Measurements from ENCODE around the gene HMGXB4. TPM values are rescaled to one million over a fixed set of nuclear protein-coding genes. Genes with fewer than 3 reads are reported as not detected.

Gene HMGXB4
- total and polyA plus RNA-seq, 2 of the 8 experiments (the other 6 are each of a cell fraction or from before 2014, with no cell fraction given) = 20.9 to 41.3 TPM

GRCh38 chr22:35257321-35258190 is at the start of gene HMGXB4 (continued):
- TF ChIP-seq USF2 (IDR thresholded peaks at IDR 0.05; ENCODE audit: low read length) (no peak), HDAC2 (IDR thresholded peaks at IDR 0.05; ENCODE audit: borderline replicate concordance in 1 of 2, low read depth in 2 of 2, low read length in 2 of 2) (peak in 1 of 2 experiments; percentile 83; a peak in 2 of 4 replicates), PHF8 (conservative IDR thresholded peaks at IDR 0.05; ENCODE audit: low read depth, low read length) (peak; percentile 94), GABPA (IDR thresholded peaks at IDR 0.05; ENCODE audit: borderline replicate concordance, insufficient read depth, low read length) (no peak), RBBP5 (IDR thresholded peaks at IDR 0.05; ENCODE audit: borderline replicate concordance, low read depth, low read length) (peak; percentile 89)

Data from H1 (cell line).